GM10847 (cell line): Measurements from ENCODE around the gene MGME1.

Experiments used
- POLR2A ChIP-seq: IDR thresholded peaks from 2 replicates; pipeline ENCODE4 v1.6.1; 2011; ENCODE audit not compliant: insufficient read length; ENCODE audit errors: extremely low read depth

The MGME1 gene

DNA sequence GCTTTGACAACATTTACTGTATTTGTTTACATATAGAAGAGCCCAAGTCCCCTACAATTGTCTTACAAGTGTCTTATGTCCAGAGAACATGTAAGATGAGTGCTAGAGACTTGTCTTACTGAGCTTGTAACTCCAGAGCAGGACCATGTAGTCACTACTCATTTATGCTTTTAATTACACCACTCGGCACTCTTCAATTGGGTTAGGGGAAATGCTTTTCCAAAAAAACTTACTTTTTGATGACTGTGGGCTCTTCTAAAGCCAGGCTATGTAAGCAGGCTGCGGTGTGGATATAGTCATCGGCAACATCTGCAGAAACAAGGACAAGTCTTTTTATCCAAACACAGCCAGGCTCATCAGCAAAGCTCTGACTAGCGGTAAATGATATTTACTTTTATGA is 18.9 kb upstream of the MGME1 start:
- no peak for TF ChIP-seq POLR2A

- no peak for TF ChIP-seq POLR2A
Observed at GRCh38 chr20:17950670-17951069, 18.1 kb upstream of the MGME1 start.

DNA sequence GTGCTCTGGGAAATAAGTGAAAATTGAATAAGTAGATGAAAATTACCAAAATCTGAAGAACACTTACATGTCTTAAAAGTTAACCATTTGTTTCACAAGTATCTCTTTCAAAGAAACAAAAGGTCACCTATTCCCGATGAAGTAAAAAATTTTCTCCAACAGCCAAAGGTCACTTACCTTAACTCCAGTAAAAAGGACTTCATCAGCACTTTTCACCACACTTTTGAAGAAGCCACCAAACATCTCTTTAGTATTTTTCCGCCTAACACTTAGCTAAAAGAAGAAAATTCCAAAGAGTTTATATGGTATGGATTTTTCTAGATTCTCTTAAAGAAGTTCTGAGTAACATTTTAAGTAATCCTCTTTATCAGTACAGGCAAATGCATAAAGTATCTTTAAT is 17.5 kb upstream of the MGME1 start:
- no peak for TF ChIP-seq POLR2A

GRCh38 chr20:17952692-17953684 is 15.8 kb upstream of the MGME1 start:
- no peak for TF ChIP-seq POLR2A

DNA sequence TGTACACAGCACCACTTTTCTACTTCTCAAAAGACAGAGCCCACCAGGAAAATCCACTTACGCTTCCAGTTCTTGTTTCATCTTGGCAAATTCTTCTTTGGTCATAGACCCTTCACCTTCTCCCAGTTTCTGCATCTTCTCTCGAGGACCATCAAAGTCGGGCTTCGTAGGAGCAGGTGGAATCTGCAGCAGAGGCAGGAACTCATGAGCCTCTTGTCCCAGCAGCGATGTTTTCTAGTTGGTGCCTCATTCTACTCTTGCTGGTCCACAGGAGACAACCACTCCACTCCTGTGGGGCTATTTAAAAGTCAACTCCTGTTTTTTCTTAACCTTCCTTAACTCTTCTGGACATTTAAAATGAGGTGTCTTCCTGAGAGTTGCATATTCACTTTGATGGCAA is 14.9 kb upstream of the MGME1 start:
- no peak for TF ChIP-seq POLR2A

- TF ChIP-seq POLR2A, result no peak
Observed at GRCh38 chr20:17955302-17955701, 13.5 kb upstream of the MGME1 start.

GRCh38 chr20:17956099-17956685 is 12.6 kb upstream of the MGME1 start:
- no peak for TF ChIP-seq POLR2A

- TF ChIP-seq POLR2A, result no peak
Observed at GRCh38 chr20:17957505-17958363, 11.1 kb upstream of the MGME1 start.

DNA sequence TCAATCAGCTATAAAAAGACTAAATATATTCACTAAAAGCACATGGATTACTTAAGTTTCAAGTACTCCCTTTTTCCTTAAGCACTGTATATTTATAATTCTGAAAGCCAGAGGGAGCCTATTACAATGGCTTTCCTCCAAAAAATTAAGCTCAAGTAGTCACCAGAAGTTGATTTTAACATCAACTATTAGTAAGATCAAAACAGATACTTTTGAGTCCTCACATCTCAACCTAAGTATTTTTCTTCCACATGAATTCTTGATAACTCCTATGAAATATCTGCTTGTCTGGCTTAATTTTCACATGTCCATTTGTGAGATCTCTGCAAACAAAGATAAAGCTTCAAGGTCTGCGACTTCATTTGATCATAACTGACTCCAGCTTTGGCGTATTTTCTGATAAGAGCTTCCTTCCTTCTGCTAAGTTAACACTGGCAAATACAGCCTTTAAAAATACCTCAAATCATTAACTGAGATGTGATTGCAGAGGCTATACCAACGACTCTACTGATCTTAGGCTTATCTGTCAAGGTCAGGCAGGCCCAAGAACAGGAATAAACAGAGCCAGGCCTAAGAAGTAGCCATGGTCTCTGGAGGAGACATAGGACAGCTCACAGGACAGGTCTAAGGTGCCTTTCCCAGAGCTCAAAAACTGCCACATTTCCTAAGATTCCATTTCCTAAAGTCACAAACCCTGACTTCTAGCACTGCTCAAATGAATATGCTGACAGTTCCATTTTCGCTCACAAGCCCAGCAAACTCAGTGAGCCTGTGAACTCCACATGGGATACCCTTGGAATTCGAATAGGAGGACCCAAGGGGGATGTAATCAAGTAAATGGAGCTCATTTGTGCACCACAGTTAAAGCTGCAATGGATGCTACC is 10.2 kb upstream of the MGME1 start:
- TF ChIP-seq POLR2A, result no peak

GRCh38 chr20:17959257-17959627 is 9.6 kb upstream of the MGME1 start:
- TF ChIP-seq POLR2A, result no peak

DNA sequence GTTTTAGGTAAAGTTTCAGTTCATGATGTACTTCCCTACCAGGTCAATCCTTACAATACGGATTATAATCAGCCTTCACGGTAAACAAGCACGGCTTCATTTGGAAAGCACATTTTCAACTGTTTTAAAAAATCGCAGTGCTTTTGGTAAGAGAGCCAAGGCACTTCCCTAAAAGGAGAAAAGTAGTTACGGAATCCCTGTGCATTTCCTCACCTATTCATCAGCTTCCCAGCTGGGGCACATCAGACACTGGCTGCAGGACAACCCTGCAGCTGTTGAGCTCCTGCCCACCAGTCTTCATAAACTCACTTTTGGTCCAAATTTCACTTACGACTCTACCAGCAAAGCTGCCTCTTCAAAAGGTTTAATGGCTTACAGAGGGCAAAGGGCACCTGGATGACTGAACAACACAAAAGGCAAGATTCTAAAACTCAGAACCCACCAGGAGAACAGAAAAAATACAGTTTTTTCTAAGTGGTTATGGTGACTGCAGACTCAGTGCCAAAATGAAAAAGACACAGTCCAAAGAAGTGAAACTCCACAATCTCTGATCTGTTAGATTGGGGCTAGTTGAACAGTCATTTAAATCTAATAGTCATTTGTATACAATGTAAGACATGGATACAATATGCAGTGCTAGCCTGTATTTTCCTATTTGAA is 7.8 kb upstream of the MGME1 start:
- no peak for TF ChIP-seq POLR2A

- TF ChIP-seq POLR2A, result no peak
Observed at GRCh38 chr20:17961587-17961940, 7.3 kb upstream of the MGME1 start.

GRCh38 chr20:17963114-17963897 is 5.5 kb upstream of the MGME1 start:
- TF ChIP-seq POLR2A, result no peak
